T1000 (cell line): Measurements from ENCODE around the gene OR6K2.

Experiments
- DNase-seq: peaks from one replicate; lab custom pipeline; 2025; ENCODE audit warnings: mixed read lengths; lab: John Stamatoyannopoulos, UW

Gene OR6K2

DNA sequence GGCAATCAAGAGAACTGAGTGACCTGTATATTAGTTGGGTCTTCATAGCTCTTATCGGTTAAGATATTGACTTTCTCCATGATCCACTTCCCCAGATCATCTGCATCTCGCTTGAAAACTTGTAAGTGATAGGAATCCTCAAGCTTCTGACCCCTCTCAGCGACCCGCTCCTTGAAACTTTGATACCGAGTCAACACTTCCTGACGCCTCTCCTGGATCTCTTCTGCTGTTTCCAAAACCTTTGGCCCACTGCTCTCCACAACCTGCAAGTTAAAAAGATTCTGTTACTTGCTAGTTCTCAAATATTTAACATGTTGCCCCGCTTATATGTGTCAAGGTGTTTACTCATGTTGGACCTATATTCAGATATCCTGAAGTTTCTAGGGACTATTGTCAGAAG is 15.4 kb downstream of the OR6K2 start:
- no peak for DNase-seq

DNA sequence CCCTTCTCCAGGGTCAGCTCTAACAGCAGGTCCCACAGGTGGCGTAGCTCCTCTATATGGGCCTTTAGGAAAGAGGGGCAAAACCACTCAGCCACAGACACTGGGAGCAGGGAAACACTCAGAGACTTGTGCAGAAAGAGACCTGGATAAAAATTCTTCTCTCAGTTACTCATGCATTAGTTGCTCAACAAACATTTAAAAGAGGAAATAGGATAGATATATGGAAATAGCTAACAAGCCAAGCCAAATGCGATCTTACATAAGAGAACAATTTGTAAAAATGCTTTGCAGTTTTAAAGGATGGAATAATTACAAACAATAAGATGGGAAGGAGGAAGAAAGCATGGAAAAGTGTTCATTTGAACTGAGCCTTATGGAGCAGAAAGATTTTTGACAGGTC is 18.8 kb downstream of the OR6K2 start:
- no peak for DNase-seq

DNA sequence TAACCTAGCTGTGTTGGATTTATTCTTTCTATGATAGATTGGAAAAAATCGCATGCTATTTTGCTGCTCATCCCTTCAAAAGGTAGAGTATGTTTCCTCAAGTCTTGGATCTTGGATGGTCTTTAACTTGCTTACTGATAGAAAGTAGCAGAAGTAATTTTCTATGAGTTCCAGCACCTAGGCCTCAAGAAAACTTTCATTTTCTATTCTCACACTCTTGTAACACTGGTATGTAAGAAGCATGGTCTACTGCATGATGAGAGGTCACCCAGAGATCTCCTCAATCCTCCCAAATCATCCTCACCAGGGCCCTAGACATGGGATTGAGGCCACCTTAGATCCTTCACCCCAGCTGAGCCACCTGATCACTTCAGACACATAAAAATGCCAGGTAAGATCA is 21.2 kb downstream of the OR6K2 start:
- no peak for DNase-seq

DNA sequence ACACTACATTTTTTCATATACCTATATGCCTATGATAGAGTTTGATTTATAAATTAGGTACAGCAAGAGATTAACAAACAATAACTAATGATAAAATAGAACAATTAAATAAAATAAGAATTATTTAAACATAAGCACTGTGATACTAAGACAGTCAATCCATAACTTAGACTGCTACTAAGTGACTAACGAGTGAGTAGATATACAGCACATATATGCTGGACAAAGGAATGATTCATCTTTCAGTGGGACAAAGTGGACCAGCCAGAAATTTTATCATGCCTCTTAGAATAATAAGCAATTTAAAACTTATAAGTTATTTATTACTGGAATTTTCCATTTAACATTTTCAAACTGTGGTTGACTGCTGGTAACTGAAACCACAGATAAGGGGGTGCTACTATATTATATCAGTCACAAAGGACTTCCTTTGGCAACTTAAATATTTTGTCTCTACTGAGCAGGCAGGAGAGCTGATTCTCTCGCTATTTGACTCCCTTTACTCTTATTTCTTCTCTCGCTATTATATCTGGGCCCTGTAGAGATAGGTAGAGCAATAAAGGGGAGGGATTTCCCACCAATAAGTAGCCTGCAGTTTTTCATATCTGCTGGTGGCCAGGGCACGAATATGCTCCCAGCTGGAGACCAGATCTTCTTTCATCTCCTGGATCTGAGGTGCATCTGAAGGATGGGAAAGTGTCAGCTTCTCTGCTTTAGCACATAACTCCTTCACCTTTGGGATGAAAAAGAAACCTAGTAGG is 24.7 kb downstream of the OR6K2 start:
- no peak for DNase-seq

DNA sequence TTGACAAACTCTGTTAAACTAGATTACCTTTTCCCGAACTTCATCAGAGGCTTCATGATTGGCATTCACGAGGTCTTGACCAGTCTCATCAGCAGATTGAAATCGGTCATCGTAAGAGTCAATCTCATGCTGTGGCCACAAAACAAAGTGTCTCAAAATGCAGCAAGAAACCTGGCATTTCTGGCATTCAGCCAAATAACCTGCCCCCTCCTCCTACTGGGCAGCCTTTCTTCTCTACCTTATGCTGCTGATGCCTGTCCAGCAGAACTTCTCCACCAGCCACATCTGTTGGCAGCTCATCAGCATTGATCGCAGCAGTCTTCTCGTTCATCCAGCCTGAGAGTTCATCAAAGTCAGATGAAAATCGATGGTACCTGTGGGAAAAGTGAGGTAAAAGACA is 26.1 kb downstream of the OR6K2 start:
- DNase-seq = no peak

DNA sequence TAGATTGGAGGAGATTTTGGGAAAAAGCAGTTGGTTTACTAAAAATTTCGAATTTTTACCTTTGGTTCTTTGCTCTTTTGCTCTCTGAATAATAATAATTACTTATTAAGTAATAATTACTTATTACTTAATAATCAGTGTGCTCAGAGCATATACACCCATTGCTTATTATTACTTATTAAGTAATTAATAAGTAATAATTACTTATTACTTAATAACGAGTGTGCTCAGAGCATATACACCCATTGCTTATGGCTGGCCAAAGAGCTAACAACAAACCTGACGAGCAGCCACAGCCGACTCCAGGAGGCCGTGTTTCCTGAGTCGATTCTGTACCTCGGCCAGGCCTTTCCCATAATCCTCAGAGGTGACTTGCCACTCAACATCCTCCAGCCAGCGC is 34.4 kb downstream of the OR6K2 start:
- DNase-seq = no peak

DNA sequence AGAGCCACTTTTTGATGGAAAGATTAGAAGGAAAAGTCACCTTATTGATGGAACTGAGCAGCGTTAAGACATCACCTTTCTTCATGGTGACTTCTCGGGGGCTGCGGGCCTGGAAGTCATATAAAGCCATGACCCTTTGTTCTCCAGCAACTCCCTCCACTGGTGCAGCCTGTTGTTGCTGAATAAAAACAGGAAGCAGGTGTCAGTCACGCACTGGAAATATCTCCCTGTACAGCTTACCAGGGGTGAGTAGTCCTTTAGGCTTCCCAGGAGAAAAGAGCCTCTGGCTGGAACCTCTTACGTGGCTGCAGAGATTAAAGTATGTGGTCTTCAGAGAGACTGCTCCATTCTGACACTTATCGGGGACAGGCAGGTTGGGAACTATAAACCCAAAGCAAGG is 45.9 kb downstream of the OR6K2 start:
- DNase-seq = no peak

DNA sequence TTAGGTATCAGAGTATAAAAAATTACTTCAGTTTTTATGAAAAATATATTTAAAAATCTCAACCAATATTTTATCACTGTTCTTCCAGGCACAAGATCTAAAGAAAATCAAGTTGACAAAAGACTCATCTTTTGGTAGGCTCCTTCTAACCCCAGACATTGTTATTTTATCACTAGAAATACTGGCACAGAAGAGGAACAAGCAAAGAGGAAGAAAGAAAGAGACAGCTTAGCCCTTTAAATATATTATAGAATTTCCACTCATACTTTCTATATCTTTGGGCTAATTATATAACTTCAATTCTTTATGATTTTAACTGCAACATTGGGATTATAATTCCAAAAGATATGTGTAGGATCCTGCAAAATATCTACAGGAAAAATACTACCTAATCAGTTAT is 46.4 kb downstream of the OR6K2 start:
- no peak for DNase-seq

DNA sequence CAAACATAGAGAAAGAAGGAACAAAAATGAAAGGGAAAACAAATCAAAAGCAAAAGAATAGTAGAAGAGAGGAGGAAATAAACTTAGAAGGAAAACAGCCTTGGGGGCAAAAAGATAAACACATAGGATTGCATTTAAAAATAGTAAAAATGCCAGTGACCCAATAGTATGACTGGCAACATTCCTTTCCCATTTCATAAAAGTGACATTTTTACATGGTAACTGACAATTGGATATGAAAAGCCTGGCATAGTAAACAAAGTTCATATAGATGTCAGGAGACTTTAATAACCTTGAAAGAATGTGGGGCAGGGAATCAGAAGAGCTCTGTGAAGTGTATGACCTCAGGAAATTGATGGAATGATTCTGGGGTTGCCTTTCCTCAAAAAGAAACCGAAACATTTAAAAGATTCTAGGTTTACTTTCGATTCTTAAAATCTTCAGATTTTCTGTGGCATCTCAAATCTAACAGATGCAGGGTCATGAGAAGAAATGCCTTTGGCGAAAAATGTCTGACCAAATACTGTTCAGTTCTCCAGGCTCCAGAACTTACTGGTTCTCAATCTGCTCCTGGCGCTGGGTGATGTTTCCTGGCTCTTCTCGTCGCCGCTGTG is 47.6 kb downstream of the OR6K2 start:
- DNase-seq = no peak
